Testis (tissue), 3 donors: ENCODE data around the gene CCDC9B. TPM values are rescaled to one million over a fixed set of nuclear protein-coding genes. Genes with fewer than 3 reads are reported as not detected.

Experiments
- DNase-seq: peaks from one replicate; pipeline ENCODE4 v3.0.0-alpha.2; 2019
- H3K27ac ChIP-seq, 2 donors: fragments of 200-600 bp; sonication (generic); one replicate each; pipeline ENCODE4 v1.5.1; 2019
- H3K27me3 ChIP-seq: fragments of 200-600 bp; sonication (generic); one replicate; pipeline ENCODE4 v1.5.1; 2019
- H3K36me3 ChIP-seq: fragments of 200-600 bp; sonication (generic); one replicate; pipeline ENCODE4 v1.5.1; 2017; ENCODE audit warnings: low read depth; ENCODE audit errors: missing control alignments
- H3K4me1 ChIP-seq: fragments of 200-600 bp; sonication (generic); one replicate; pipeline ENCODE4 v1.5.1; 2019
- H3K4me3 ChIP-seq, 2 donors: fragments of 200-600 bp; sonication (generic); one replicate each; pipeline ENCODE4 v1.5.1; 2017 to 2019
- H3K9me3 ChIP-seq: fragments of 200-600 bp; sonication (generic); one replicate; pipeline ENCODE4 v1.5.1; 2017
- POLR2A ChIP-seq: fragments of 450-650 bp; IDR thresholded peaks from one replicate; pipeline ENCODE4 v1.6.1; 2017; ENCODE audit warnings: antibody characterized with exemption, mild to moderate bottlenecking, moderate library complexity
- WGBS, 2 donors: methylation state at CpG; one replicate each; pipeline ENCODE4 v1.1.5; 2018; 5-methylcytosine and 5-hydroxymethylcytosine counted together
- intact Hi-C: fragments of 100-400 bp; cut with DNase I; formaldehyde crosslinking; loops from one replicate; pipeline ENCODE4 v1.15.1; 2023; ENCODE audit warnings: low total_unique reads
- polyA plus RNA-seq: library from polyadenylated mRNA; stranded (reverse); fragments of 350-450 nt; fragmentation: Illumina TruSeq; extraction: RNeasy Lipid Tissue Mini Kit (QIAGEN cat#74804); gene quantifications from one replicate; pipeline ENCODE4 v1.2.3, GENCODE V29; 2014; ENCODE audit warnings: low read depth, low replicate concordance; ENCODE audit not compliant: insufficient read depth
- total RNA-seq, 2 donors: library from RNA; depleted of rRNA; stranded (reverse); fragments of >200 nt; gene quantifications; one replicate each; pipeline ENCODE4 v1.2.3, GENCODE V29; 2016
- TF ChIP-seq, protein P1 (sequence below), 3 experiments: fragments of 450-650 bp in 2 of 3; fragments of 200-600 bp in 1 of 3; sonication (generic) in 1 of 3; IDR thresholded peaks; one replicate each; pipeline ENCODE4 v1.5.1; 2016 to 2019; ENCODE audit warnings: antibody characterized with exemption in 3 of 3, mild to moderate bottlenecking in 2 of 3, moderate library complexity in 1 of 3

CCDC9B gene
- total and polyA plus RNA-seq, 3 donors from 2014 or later = 20.4 to 38.9 (median 36.8) TPM

GRCh38 chr15:40357246-40357645 is 16.5 kb upstream of the CCDC9B start:
- DNase-seq = no peak
- no peaks in the 10 kb centered on the region for H3K36me3 ChIP-seq
- H3K27me3 ChIP-seq = no peaks in the 10 kb centered on the region
- no peak for TF ChIP-seq POLR2A
- TF ChIP-seq, protein P1, sequence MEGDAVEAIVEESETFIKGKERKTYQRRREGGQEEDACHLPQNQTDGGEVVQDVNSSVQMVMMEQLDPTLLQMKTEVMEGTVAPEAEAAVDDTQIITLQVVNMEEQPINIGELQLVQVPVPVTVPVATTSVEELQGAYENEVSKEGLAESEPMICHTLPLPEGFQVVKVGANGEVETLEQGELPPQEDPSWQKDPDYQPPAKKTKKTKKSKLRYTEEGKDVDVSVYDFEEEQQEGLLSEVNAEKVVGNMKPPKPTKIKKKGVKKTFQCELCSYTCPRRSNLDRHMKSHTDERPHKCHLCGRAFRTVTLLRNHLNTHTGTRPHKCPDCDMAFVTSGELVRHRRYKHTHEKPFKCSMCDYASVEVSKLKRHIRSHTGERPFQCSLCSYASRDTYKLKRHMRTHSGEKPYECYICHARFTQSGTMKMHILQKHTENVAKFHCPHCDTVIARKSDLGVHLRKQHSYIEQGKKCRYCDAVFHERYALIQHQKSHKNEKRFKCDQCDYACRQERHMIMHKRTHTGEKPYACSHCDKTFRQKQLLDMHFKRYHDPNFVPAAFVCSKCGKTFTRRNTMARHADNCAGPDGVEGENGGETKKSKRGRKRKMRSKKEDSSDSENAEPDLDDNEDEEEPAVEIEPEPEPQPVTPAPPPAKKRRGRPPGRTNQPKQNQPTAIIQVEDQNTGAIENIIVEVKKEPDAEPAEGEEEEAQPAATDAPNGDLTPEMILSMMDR (IDR thresholded peaks at IDR 0.05) = no peak
- H3K4me3 ChIP-seq = peak overlapping the region; percentile 57 to 65
- 38 to 43% methylated on average over 1 of the region's 1 CpG for WGBS, 2 donors
- H3K4me1 ChIP-seq = peaks cover 16% of the 10 kb centered on the region
- H3K27ac ChIP-seq = no peak overlapping the region
- no peaks in the 10 kb centered on the region for H3K9me3 ChIP-seq
- intact Hi-C loops = no loop called here

- DNase-seq = no peak
- Histone ChIP-seq H3K4me3 (no peak overlapping the region), H3K4me1 (peaks cover 16% of the 10 kb centered on the region), H3K9me3 (no peaks in the 10 kb centered on the region), H3K27me3 (no peaks in the 10 kb centered on the region), H3K36me3 (no peaks in the 10 kb centered on the region), H3K27ac (no peak overlapping the region)
- intact Hi-C loops = no loop called here
- WGBS, 2 donors = 81% methylated on average over 5 of the region's 5 CpGs; no CpG with 5 or more reads in 1 of the 2 donors
- TF ChIP-seq, protein P1 (IDR thresholded peaks at IDR 0.05) = no peak
- TF ChIP-seq POLR2A = no peak
Observed at GRCh38 chr15:40355976-40356585, 15.3 kb upstream of the CCDC9B start.

DNA sequence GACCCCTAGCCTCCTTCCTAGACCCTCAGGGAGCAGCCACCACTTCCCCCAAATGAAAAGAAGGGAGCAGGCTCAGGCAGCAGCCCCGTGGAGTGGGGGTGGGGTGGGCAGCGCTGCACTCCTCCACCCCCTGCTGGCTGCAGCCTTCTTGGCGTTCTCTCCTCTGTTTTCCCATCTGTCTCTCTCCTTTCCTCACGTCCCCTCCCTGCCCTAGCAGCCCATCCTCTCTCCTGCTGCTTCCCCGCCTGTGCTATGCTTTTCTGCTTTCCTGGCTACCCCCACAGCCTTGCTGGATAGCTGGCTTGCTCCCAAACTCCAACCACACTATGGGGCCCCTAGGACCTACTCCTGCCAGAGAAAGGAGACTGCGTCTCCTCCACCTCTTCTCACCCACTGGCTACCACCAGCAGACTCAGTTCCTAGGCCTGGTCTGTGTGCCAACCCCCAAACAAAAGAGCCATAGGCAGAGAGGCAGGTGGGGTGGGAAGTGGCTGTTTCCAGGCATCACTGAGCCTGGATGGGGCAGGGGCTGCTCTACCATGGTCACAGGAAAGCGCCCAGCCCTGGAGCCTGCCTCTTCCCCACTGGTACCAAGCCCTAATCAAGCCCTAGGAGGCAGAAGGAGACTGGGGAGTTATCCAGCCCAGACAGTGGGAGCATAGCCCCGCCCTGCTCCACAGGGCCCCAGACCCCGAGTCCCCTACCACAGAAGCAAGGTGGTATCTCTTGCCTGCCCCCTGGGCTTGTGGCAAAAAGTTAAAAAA is 13.9 kb upstream of the CCDC9B start:
- Histone ChIP-seq H3K36me3 (no peaks in the 10 kb centered on the region), H3K27me3 (no peaks in the 10 kb centered on the region), H3K9me3 (no peaks in the 10 kb centered on the region), H3K4me1 (peaks cover 16% of the 10 kb centered on the region), H3K27ac (no peak overlapping the region), H3K4me3 (no peak overlapping the region)
- TF ChIP-seq, protein P1 (IDR thresholded peaks at IDR 0.05) = peak in 2 of 3 experiments; percentile 12 to 18
- no peak for TF ChIP-seq POLR2A
- WGBS, 2 donors = 43 to 51% methylated on average over 9 of the region's 9 CpGs
- peak; percentile 56 for DNase-seq
- intact Hi-C loops = no loop called here

DNA sequence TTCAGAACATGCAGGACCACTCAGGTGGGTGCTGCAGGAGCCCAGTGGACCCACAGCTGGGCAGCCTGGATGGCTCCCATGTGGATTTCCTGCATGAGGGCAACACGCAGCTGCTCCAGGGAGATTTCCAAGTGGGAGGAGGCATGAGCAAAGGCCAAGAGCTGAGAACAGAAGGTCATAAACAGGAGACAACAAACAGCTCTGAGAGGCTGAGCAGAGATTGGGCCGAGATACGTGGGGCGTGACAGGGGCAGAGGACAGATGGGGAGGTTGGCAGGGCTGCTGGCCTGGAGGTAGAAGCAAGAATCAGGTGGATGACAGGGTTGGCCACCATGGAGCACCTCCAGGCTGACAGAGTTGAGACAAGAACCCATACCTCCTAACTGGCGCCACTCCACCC is 13.0 kb upstream of the CCDC9B start:
- Histone ChIP-seq H3K36me3 (no peaks in the 10 kb centered on the region), H3K27me3 (no peaks in the 10 kb centered on the region), H3K4me1 (peaks cover 16% of the 10 kb centered on the region), H3K9me3 (no peaks in the 10 kb centered on the region), H3K4me3 (no peak overlapping the region), H3K27ac (no peak overlapping the region)
- intact Hi-C loops = no loop called here
- WGBS, 2 donors = 50 to 73% methylated on average over 5 of the region's 5 CpGs
- TF ChIP-seq, protein P1 (IDR thresholded peaks at IDR 0.05) = no peak
- TF ChIP-seq POLR2A = no peak
- no peak for DNase-seq
